Neural progenitor cell (in vitro differentiated cells): Measurements from ENCODE around the gene POU3F3. TPM values are rescaled to one million over a fixed set of nuclear protein-coding genes. Genes with fewer than 3 reads are reported as not detected.

ENCODE experiments used
- DNase-seq: peaks from one replicate; pipeline ENCODE4 v3.0.0-alpha.2; 2016; ENCODE audit warnings: low spot score
- H2AFZ ChIP-seq: fragments of 200-600 bp; sonication (generic); replicated peaks from 2 replicates; pipeline ENCODE4 v1.6.1; 2016; ENCODE audit warnings: antibody characterized with exemption
- H3F3A ChIP-seq: fragments of 200-600 bp; sonication (generic); 2 replicates; pipeline ENCODE4 v1.6.1; 2016; ENCODE audit warnings: antibody characterized with exemption, low read depth
- H3K27ac ChIP-seq: fragments of 200-600 bp; sonication (generic); 2 replicates; pipeline ENCODE4 v1.5.1; 2016; ENCODE audit warnings: mild to moderate bottlenecking
- H3K27me3 ChIP-seq: fragments of 200-600 bp; sonication (generic); 2 replicates; pipeline ENCODE4 v1.6.1; 2016; ENCODE audit warnings: mild to moderate bottlenecking, moderate library complexity
- H3K36me3 ChIP-seq: fragments of 200-600 bp; sonication (generic); 2 replicates; pipeline ENCODE4 v1.5.1; 2016
- H3K4me1 ChIP-seq: fragments of 200-600 bp; sonication (generic); 2 replicates; pipeline ENCODE4 v1.6.1; 2016; ENCODE audit warnings: mixed run types
- H3K4me2 ChIP-seq: fragments of 200-600 bp; sonication (generic); 2 replicates; pipeline ENCODE4 v1.6.1; 2016
- H3K4me3 ChIP-seq: fragments of 200-600 bp; sonication (generic); 2 replicates; pipeline ENCODE4 v1.5.1; 2016
- H3K79me2 ChIP-seq: fragments of 200-600 bp; sonication (generic); 2 replicates; pipeline ENCODE4 v1.6.1; 2016; ENCODE audit warnings: low read depth
- H3K9ac ChIP-seq: fragments of 200-600 bp; sonication (generic); 2 replicates; pipeline ENCODE4 v1.6.1; 2016
- H3K9me3 ChIP-seq: fragments of 200-600 bp; sonication (generic); 2 replicates; pipeline ENCODE4 v1.5.1; 2016; ENCODE audit warnings: low read depth
- H4K20me1 ChIP-seq: fragments of 200-600 bp; sonication (generic); 2 replicates; pipeline ENCODE4 v1.6.1; 2016; ENCODE audit warnings: low read depth
- H3K27ac Mint-ChIP-seq: 3 replicates; pipeline ENCODE4 v1.8.0; 2021; ENCODE audit warnings: mixed read lengths
- H3K27me3 Mint-ChIP-seq: 2 replicates; pipeline ENCODE4 v1.8.0; 2022; ENCODE audit warnings: low read depth, mild to moderate bottlenecking, inconsistent platforms, moderate library complexity, mixed read lengths; ENCODE audit not compliant: insufficient read depth
- H3K36me3 Mint-ChIP-seq: 3 replicates; pipeline ENCODE4 v1.8.0; 2021; ENCODE audit warnings: mixed read lengths
- H3K4me1 Mint-ChIP-seq: 3 replicates; pipeline ENCODE4 v1.8.0; 2021; ENCODE audit warnings: mixed read lengths
- H3K4me3 Mint-ChIP-seq: 3 replicates; pipeline ENCODE4 v1.8.0; 2021; ENCODE audit warnings: mild to moderate bottlenecking, moderate library complexity, mixed read lengths
- H3K9me3 Mint-ChIP-seq: 3 replicates; pipeline ENCODE4 v1.8.0; 2020; ENCODE audit warnings: mixed read lengths
- EZH2 ChIP-seq: fragments of 200-600 bp; sonication (generic); IDR thresholded peaks from 2 replicates; pipeline ENCODE4 v1.6.1; 2017; ENCODE audit warnings: antibody characterized with exemption, mild to moderate bottlenecking, moderate library complexity
- EZH2phosphoT487 ChIP-seq: fragments of 200-600 bp; sonication (generic); IDR thresholded peaks from 2 replicates; pipeline ENCODE4 v1.6.1; 2017; ENCODE audit warnings: antibody characterized with exemption
- total RNA-seq: library from RNA; depleted of rRNA; stranded (reverse); fragments of >200 nt; gene quantifications from 2 replicates; pipeline ENCODE4 v1.2.3, GENCODE V29; 2015; ENCODE audit warnings: low replicate concordance
- TF ChIP-seq, protein P1 (sequence below): fragments of 200-600 bp; sonication (generic); IDR thresholded peaks from 2 replicates; pipeline ENCODE4 v1.5.1; 2017; ENCODE audit warnings: antibody characterized with exemption, mild to moderate bottlenecking

Gene POU3F3
- total RNA-seq, 1 donor from 2014 or later: not detected

DNA sequence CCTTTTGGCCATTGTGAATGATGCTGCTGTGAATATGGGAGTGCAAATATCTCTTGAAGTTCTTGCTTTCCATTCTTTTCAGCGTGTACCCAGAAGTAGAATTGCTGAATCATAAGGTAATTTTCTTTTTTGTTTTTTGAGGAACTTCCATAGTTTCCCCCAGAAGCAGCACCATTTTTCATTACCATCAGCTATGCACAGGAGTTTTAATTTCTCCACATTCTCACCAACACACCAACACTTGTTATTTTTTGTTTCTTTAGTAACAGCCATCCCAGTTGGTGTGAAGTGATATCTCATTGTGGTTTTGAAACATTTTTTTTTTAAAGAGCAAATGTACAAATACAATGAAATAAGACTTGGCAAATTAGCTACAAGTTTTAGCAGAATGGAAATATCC is 21.3 kb downstream of the POU3F3 start:
- Mint-ChIP-seq H3K4me3 (no peak overlapping the region), H3K36me3 (peaks cover 2% of the 10 kb centered on the region), H3K27me3 (peaks cover 10% of the 10 kb centered on the region), H3K27ac (no peak overlapping the region), H3K9me3 (no peaks in the 10 kb centered on the region), H3K4me1 (peaks cover 29% of the 10 kb centered on the region)
- no peak for TF ChIP-seq EZH2
- TF ChIP-seq EZH2phosphoT487: no peak
- TF ChIP-seq, protein P1, sequence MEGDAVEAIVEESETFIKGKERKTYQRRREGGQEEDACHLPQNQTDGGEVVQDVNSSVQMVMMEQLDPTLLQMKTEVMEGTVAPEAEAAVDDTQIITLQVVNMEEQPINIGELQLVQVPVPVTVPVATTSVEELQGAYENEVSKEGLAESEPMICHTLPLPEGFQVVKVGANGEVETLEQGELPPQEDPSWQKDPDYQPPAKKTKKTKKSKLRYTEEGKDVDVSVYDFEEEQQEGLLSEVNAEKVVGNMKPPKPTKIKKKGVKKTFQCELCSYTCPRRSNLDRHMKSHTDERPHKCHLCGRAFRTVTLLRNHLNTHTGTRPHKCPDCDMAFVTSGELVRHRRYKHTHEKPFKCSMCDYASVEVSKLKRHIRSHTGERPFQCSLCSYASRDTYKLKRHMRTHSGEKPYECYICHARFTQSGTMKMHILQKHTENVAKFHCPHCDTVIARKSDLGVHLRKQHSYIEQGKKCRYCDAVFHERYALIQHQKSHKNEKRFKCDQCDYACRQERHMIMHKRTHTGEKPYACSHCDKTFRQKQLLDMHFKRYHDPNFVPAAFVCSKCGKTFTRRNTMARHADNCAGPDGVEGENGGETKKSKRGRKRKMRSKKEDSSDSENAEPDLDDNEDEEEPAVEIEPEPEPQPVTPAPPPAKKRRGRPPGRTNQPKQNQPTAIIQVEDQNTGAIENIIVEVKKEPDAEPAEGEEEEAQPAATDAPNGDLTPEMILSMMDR: no peak
- DNase-seq: no peak
- no peaks in the 10 kb centered on the region for H3K79me2 ChIP-seq
- peaks cover 21% of the 10 kb centered on the region for H3F3A ChIP-seq
- H3K4me3 ChIP-seq: no peak overlapping the region
- H3K4me1 ChIP-seq: peaks cover 12% of the 10 kb centered on the region
- H3K27me3 ChIP-seq: peaks cover 100% of the 10 kb centered on the region
- H3K4me2 ChIP-seq: no peak overlapping the region
- H3K36me3 ChIP-seq: no peaks in the 10 kb centered on the region
- peaks cover 23% of the 10 kb centered on the region for H4K20me1 ChIP-seq
- H2AFZ ChIP-seq: no peak overlapping the region
- H3K27ac ChIP-seq: no peak overlapping the region
- no peak overlapping the region for H3K9ac ChIP-seq
- H3K9me3 ChIP-seq: no peaks in the 10 kb centered on the region

DNA sequence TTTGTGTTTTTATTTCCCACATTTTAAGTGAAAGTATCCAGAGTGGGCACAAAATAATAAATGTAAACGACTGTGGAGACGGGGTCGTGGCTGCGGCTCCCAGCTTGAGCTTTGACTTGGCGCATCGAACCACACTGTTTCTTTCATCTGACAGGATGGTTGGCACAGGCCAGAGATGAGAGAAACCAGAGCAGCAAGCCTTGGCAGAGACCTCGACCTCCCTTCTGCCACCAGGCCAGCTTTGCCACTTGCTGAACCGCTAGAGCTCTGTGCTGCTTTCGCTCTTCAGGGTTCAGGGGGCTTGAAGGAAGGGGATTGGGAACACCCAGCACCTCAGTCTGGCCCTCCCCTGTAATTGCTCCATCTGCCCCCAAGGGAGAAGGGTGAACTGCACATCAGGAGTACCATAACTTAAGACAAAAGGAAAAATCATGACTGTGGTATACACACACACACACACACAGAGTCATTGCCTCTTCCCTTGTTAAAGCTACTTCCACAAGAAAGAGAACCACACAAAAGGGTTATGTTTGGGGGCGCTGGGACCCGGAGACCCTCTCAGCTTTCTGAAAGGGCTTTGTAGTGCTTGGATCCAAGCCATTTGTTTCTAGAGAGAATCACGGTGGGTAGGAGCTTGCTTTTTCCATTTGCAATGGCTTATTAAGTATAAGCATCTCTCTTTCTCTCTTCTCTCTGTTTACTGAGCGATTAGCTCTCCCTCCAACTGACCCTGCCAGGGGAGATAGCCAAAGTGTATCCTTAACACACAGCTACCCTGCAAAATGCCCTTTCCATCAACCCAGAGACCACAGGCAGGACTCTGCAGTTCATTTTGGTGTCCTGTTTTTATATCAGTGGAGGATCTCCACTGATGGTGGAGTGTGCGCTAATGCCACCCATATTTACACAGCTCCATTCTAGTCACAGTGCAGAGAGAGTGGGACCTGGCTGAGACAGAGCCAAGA is 23.0 kb downstream of the POU3F3 start:
- Histone ChIP-seq H3K79me2 (no peaks in the 10 kb centered on the region), H3F3A (peaks cover 19% of the 10 kb centered on the region), H3K4me2 (no peak overlapping the region), H2AFZ (no peak overlapping the region), H3K27ac (no peak overlapping the region), H3K4me1 (peaks cover 11% of the 10 kb centered on the region), H3K27me3 (peaks cover 100% of the 10 kb centered on the region), H3K9ac (no peak overlapping the region), H3K36me3 (no peaks in the 10 kb centered on the region), H3K4me3 (no peak overlapping the region), H3K9me3 (no peaks in the 10 kb centered on the region), H4K20me1 (peaks cover 8% of the 10 kb centered on the region)
- Mint-ChIP-seq H3K36me3 (no peaks in the 10 kb centered on the region), H3K9me3 (no peaks in the 10 kb centered on the region), H3K4me3 (no peak overlapping the region), H3K27ac (no peak overlapping the region), H3K4me1 (peaks cover 16% of the 10 kb centered on the region), H3K27me3 (peaks cover 5% of the 10 kb centered on the region)
- TF ChIP-seq EZH2phosphoT487 (no peak), EZH2 (no peak)
- TF ChIP-seq, protein P1: no peak
- no peak for DNase-seq

DNA sequence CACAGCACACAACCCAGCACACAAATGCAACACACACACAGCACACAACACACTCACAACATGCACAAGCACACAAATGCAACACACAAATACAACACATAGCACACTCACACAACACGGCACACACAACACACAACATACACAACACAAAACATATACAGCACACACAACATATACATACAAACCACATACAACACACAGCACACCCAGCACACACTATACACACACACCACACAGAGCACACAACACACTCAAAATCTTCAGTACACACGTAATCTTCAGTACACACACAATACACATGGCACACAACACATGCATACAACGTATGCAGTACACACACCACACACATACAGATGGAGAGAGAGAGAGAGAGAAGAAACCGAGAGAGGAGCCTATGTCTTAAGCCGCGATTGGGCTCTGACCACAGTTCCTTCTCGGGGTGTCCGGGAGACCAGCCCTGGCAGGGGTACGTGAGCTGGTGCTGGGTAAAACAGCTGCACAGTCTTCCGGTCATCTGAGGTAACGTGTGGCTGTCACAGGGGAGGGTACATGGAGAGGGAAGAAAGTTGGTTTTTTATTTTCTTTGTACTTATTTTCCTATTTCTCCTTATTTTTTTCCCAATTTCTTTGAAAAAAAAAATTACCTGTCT is 25.1 kb downstream of the POU3F3 start:
- TF ChIP-seq EZH2: no peak
- TF ChIP-seq EZH2phosphoT487: no peak
- TF ChIP-seq, protein P1: no peak
- Mint-ChIP-seq H3K36me3 (no peaks in the 10 kb centered on the region), H3K27me3 (peaks cover 6% of the 10 kb centered on the region), H3K4me1 (peaks cover 11% of the 10 kb centered on the region), H3K27ac (no peak overlapping the region), H3K4me3 (no peak overlapping the region), H3K9me3 (no peaks in the 10 kb centered on the region)
- Histone ChIP-seq H3K9ac (no peak overlapping the region), H3K4me2 (no peak overlapping the region), H3K4me1 (no peaks in the 10 kb centered on the region), H2AFZ (no peak overlapping the region), H3K9me3 (no peaks in the 10 kb centered on the region), H3K4me3 (no peak overlapping the region), H4K20me1 (no peaks in the 10 kb centered on the region), H3K27me3 (peaks cover 80% of the 10 kb centered on the region), H3K36me3 (no peaks in the 10 kb centered on the region), H3K79me2 (no peaks in the 10 kb centered on the region), H3K27ac (no peak overlapping the region), H3F3A (peaks cover 3% of the 10 kb centered on the region)
- DNase-seq: no peak
